Common myeloid progenitor, CD34-positive (primary cell): ENCODE data around the gene NFAT5.

ENCODE experiments used
- CTCF ChIA-PET: fragments of 350-600 bp; sonication (Branson Sonifier 250); formaldehyde crosslinking; loops from one replicate; lab custom pipeline; 2021; ENCODE audit warnings: antibody characterized with exemption; lab: Charles Lee
- POLR2A ChIA-PET: fragments of 350-600 bp; sonication (Branson Sonifier 250); formaldehyde crosslinking; loops from one replicate; lab custom pipeline; 2021; ENCODE audit warnings: antibody characterized with exemption; lab: Charles Lee
- DNase-seq, 3 donors: peaks; one replicate each; pipeline versions ENCODE4 v3.0.0 to v3.0.0-alpha.2; 2013
- H3K27ac ChIP-seq, 2 experiments: 1 replicate in 1 of 2; 2 replicates in 1 of 2; pipeline ENCODE4 v1.7.0; 2013; ENCODE audit warnings: inconsistent platforms in 2 of 2, low read length in 2 of 2, mild to moderate bottlenecking in 2 of 2, low read depth in 1 of 2, moderate library complexity in 1 of 2; ENCODE audit not compliant: severe bottlenecking in 2 of 2, insufficient read depth in 1 of 2, poor library complexity in 1 of 2
- H3K27me3 ChIP-seq, 5 experiments: replicated peaks in 2 of 5; 1 replicate in 3 of 5; 2 replicates in 2 of 5; pipeline versions ENCODE4 v1.6.1 to v1.7.0; 2013; ENCODE audit warnings: low read length in 4 of 5, mild to moderate bottlenecking in 2 of 5, moderate library complexity in 2 of 5, inconsistent platforms in 1 of 5; ENCODE audit not compliant: insufficient read depth in 5 of 5, control insufficient read depth in 4 of 5
- H3K36me3 ChIP-seq, 4 experiments: 1 replicate in 2 of 4; 2 replicates in 2 of 4; pipeline versions ENCODE4 v1.6.1 to v1.7.0; 2013; ENCODE audit warnings: low read length in 3 of 4, control low read depth in 1 of 4, mild to moderate bottlenecking in 1 of 4; ENCODE audit not compliant: control insufficient read depth in 4 of 4, insufficient read depth in 4 of 4
- H3K4me1 ChIP-seq, 4 experiments: 1 replicate in 3 of 4; 2 replicates in 1 of 4; pipeline versions ENCODE4 v1.6.1 to v1.7.1; 2013; ENCODE audit warnings: low read length in 3 of 4, mild to moderate bottlenecking in 3 of 4, control low read depth in 1 of 4, inconsistent platforms in 1 of 4, moderate library complexity in 1 of 4; ENCODE audit not compliant: control insufficient read depth in 4 of 4, insufficient read depth in 4 of 4; ENCODE audit errors: control extremely low read depth in 1 of 4
- H3K4me3 ChIP-seq, 7 experiments: 1 replicate in 4 of 7; 2 replicates in 3 of 7; pipeline versions ENCODE4 v1.5.1 to v1.7.0; 2013; ENCODE audit warnings: mild to moderate bottlenecking in 7 of 7, low read length in 6 of 7, moderate library complexity in 6 of 7, inconsistent platforms in 2 of 7, low read depth in 2 of 7, control low read depth in 1 of 7; ENCODE audit not compliant: insufficient read depth in 4 of 7, control insufficient read depth in 1 of 7; ENCODE audit errors: extremely low read depth in 1 of 7
- H3K9me3 ChIP-seq, 5 experiments: 1 replicate in 4 of 5; 2 replicates in 1 of 5; pipeline versions ENCODE4 v1.6.1 to v1.7.1; 2013; ENCODE audit warnings: low read length in 4 of 5, mild to moderate bottlenecking in 2 of 5, inconsistent platforms in 1 of 5, low read depth in 1 of 5, moderate library complexity in 1 of 5; ENCODE audit not compliant: control insufficient read depth in 4 of 5, insufficient read depth in 2 of 5; ENCODE audit errors: control extremely low read depth in 1 of 5
- WGBS: methylation state at CpG from one replicate; pipeline ENCODE4 v1.1.5; 2013; ENCODE audit not compliant: insufficient coverage; 5-methylcytosine and 5-hydroxymethylcytosine counted together

Gene NFAT5

DNA sequence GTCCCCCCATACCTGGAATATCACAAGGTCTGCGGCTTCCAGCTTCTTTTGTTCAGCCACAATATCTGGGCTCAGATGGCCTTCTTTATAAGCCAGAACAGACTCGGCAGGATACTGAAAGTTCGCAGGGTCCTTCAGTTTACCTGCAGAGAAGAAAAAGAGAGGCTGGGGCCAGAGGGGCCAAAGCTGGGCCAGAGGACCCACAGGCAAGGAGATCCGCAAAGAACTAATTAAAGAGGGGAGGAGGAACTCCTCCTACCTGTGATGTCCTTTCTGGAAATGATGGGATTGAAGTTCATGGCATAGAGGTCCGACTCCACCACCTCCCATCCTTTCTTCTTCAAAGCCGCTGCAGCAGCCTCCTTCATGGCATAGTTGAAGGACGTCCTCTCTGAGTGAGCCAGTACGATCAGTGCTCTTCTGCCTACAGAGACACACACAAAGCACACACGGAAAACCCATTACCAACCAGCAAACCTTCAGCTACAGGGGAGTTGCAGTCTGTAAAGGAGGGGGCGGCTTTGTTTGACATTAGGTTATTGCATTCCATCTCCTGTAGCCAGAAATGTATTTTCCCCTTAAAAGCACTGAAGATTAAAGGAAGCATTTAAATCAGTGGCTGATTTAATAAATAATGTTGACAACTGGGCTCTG, 152.5 kb downstream of the NFAT5 start:
- H3K36me3 ChIP-seq: peaks cover 0 to 7% (median 6%) of the 10 kb centered on the region in 4 experiments
- no peak for DNase-seq
- ChIA-PET POLR2A (interaction anchor here (1.1 kb wide), 1 partner anchor 9 kb away, joined by 4 read pairs; no protein-coding TSS in a partner anchor), CTCF (interaction anchor here (1.4 to 3.0 kb wide), 3 partner anchors 17 to 212 kb away, joined by 3 to 9 read pairs (median 3); partner anchors contain the start of gene NOB1)
- no peaks in the 10 kb centered on the region for H3K27me3 ChIP-seq
- 100% methylated on average over 7 of the region's 10 CpGs for WGBS
- no peak overlapping the region for H3K4me3 ChIP-seq
- H3K4me1 ChIP-seq: no peaks in the 10 kb centered on the region
- no peak overlapping the region for H3K27ac ChIP-seq
- no peaks in the 10 kb centered on the region for H3K9me3 ChIP-seq

DNA sequence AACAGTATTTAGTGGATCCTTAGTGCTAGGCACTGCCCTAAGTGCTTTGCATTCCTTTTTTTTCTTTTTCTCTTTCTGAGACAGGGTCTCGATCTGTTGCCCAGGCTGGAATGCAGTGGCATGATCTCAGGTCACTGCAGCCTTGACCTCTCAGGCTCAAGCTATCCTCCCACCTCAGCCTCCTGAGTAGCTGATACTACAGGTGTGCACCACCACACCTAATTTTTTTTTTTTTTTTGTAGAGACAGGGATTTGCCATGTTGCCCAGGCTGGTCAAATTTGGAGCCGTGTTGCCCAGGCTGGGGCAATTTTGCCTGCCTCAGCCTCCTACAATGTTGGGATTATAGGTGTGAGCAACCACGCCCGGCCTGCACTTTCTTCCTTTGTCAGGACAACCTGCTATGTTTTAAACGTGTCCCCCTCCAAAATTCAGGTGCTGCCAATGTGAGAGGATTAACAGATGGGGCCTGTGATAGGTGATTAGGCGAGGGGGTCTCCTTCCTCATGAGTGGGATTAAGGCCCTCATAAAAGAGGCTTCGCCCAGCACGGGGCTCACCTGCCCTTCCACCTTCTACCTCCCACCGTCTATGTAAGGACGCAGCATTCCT, 155.2 kb downstream of the NFAT5 start:
- H3K4me1 ChIP-seq: peaks cover 0 to 11% (median 3%) of the 10 kb centered on the region in 4 experiments
- H3K4me3 ChIP-seq: no peak overlapping the region
- H3K27me3 ChIP-seq: no peaks in the 10 kb centered on the region
- ChIA-PET POLR2A (no interaction called here), CTCF (interaction anchor here (0.6 to 2.8 kb wide), 3 partner anchors 11 to 15 kb away, joined by 3 to 12 read pairs (median 4); no protein-coding TSS in a partner anchor)
- DNase-seq: no peak
- WGBS: 96% methylated on average over 10 of the region's 10 CpGs
- H3K9me3 ChIP-seq: no peaks in the 10 kb centered on the region
- no peak overlapping the region for H3K27ac ChIP-seq
- peaks cover 0 to 4% (median 2%) of the 10 kb centered on the region in 4 experiments for H3K36me3 ChIP-seq

DNA sequence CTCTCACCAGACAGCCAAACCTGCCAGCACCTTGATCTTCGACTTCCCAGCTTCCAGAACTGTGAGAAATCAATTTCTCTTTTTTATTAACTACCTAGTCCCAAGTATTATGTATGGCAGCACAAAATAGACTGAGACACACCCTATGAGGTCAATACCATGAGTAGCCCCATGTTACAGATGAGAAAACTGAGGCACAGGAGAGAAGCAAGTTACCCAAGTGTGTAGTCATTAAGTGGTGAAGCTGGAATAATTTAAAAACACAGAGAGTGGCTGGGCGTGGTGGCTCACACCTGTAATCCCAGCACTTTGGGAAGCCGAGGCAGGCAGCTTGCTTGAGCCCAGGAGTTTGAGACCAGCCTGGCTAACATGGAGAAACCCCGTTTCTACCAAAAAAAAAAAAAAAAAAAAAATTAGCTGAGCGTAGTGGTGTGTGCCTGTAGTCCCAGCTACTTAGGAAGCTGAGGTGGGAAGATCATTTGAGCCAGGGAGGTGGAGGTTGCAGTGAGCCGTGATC, 155.7 kb downstream of the NFAT5 start:
- ChIA-PET CTCF (interaction anchor here (1.5 to 2.8 kb wide), 2 partner anchors 12 to 15 kb away, joined by 3 to 12 read pairs; no protein-coding TSS in a partner anchor), POLR2A (no interaction called here)
- H3K27me3 ChIP-seq: no peaks in the 10 kb centered on the region
- H3K4me1 ChIP-seq: peaks cover 0 to 17% (median 6%) of the 10 kb centered on the region in 4 experiments
- H3K27ac ChIP-seq: no peak overlapping the region
- no peak overlapping the region for H3K4me3 ChIP-seq
- no peaks in the 10 kb centered on the region for H3K9me3 ChIP-seq
- DNase-seq: no peak
- 100% methylated on average over 4 of the region's 6 CpGs for WGBS
- H3K36me3 ChIP-seq: peaks cover 0 to 4% (median 2%) of the 10 kb centered on the region in 4 experiments

DNA sequence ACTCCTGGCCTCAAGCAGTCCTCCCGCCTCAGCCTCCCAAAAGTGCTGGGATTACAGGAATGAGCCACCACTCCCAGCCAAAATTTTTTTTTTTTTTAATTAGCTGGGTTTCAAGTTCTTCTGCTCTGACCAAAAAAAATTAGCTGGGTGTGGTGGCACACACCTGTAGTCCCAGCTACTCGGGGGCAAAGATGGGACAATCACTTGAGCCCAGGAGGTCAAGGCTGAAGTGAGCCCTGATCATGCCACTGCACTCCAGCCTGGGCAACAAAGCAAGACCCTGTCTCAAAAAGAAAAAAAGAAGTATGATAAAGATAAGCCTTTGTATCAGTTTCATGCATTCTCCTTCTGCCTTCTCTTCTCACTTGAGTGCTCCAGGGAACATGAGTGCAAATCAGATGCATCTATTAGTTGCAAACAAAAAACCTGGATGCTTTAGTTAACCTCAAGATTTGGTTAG, 158.7 kb downstream of the NFAT5 start:
- no peak for DNase-seq
- ChIA-PET CTCF (interaction anchor here (1.2 to 2.3 kb wide), 3 partner anchors 16 to 30 kb away, joined by 5 to 11 read pairs (median 5); partner anchors contain the start of gene NOB1), POLR2A (no interaction called here)
- Histone ChIP-seq H3K4me3 (no peak overlapping the region), H3K27ac (no peak overlapping the region), H3K9me3 (no peaks in the 10 kb centered on the region), H3K27me3 (no peaks in the 10 kb centered on the region), H3K36me3 (no peaks in the 10 kb centered on the region), H3K4me1 (peaks cover 4 to 35% (median 15%) of the 10 kb centered on the region in 4 experiments)
- 92% methylated on average over 2 of the region's 2 CpGs for WGBS

DNA sequence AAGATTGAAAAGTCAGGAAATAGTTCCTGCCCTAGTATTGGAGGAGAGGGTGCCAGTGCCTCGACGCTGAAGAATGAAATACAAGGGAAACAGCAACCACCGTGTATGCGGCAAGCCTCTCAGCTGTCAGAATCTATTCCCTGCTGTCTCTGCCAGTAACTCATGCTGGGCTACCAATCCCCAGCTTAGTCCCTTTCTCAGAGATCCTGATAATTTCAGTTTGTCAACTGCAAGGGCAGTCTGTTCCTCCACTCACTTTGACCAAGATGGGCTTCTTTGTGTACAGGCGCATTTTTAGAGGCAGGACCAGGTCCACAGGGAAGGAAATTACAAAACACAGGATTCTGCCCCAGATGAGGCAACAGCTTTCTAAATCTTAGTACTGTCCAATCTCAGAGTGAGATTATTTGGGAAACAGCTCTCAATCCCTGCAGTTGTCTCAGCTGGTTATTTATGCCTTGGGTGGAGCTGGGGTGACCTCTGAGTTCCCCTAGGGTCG, 159.3 kb downstream of the NFAT5 start:
- Histone ChIP-seq H3K27ac (no peak overlapping the region), H3K27me3 (no peaks in the 10 kb centered on the region), H3K4me3 (no peak overlapping the region), H3K4me1 (peaks cover 4 to 35% (median 15%) of the 10 kb centered on the region in 4 experiments), H3K36me3 (no peaks in the 10 kb centered on the region), H3K9me3 (no peaks in the 10 kb centered on the region)
- WGBS: 94% methylated on average over 6 of the region's 6 CpGs
- DNase-seq: no peak
- ChIA-PET POLR2A (interaction anchor here (1.5 kb wide), 1 partner anchor 29 kb away, joined by 5 read pairs; the partner anchor contains the start of gene NOB1), CTCF (interaction anchor here (1.2 to 2.4 kb wide), 4 partner anchors 16 to 81 kb away, joined by 3 to 11 read pairs (median 6); partner anchors contain the start of gene NOB1)

DNA sequence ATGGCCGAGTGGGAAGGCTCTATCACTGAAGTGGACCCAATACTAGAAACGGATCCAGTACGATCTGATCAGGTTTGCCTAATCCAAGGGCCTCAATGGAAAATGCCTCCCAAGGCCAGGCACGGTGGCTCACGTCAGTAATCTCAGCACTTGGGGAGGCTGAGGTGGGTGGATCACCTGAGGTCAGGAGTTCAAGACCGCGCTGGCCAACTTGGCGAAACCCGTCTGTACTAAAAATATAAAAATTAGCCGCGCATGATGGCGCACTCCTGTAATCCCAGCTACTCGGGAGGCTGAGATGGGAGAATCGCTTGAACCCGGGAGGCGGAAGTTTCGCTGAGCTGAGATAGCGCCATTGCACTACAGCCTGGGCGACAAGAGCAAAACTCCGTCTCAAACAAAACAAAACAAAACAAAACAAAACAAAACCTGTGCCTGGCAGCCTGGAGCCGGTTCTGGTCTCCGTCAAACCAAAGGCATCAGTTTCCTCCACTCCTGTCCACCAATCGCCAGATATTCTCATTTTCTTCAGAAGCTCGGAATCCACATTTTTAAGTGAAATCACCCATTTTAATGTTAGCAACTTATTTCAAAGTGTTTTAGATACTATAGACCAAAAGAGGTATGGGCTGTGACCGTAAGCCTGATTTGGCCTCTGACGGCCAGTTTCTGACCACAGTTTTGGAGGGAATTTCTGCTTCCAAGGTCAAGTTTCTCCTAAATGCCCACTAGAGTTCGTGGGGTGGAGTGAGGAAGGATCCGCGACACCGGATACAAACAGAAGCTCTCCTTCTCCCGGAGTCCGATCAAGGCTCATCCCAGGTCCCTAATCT, 159.9 kb downstream of the NFAT5 start:
- H3K27me3 ChIP-seq: no peaks in the 10 kb centered on the region
- DNase-seq: no peak
- WGBS: over 99% methylated on average over 19 of the region's 32 CpGs
- H3K27ac ChIP-seq: peak overlapping the region; percentile 64 to 88
- H3K9me3 ChIP-seq: no peaks in the 10 kb centered on the region
- CTCF ChIA-PET: interaction anchor here (1.2 to 2.4 kb wide), 5 partner anchors 28 to 81 kb away, joined by 3 to 11 read pairs (median 6); partner anchors contain the start of gene NOB1
- H3K36me3 ChIP-seq: no peaks in the 10 kb centered on the region
- peak overlapping the region; percentile 45 to 91 (median 79) for H3K4me3 ChIP-seq
- peaks cover 4 to 35% (median 15%) of the 10 kb centered on the region in 4 experiments for H3K4me1 ChIP-seq
- POLR2A ChIA-PET: interaction anchor here (0.6 to 1.5 kb wide), 2 partner anchors 29 to 302 kb away, joined by 3 to 5 read pairs; partner anchors contain the start of gene NOB1
